ENCODE measurements around the gene TSSK2.

The TSSK2 gene

DNA sequence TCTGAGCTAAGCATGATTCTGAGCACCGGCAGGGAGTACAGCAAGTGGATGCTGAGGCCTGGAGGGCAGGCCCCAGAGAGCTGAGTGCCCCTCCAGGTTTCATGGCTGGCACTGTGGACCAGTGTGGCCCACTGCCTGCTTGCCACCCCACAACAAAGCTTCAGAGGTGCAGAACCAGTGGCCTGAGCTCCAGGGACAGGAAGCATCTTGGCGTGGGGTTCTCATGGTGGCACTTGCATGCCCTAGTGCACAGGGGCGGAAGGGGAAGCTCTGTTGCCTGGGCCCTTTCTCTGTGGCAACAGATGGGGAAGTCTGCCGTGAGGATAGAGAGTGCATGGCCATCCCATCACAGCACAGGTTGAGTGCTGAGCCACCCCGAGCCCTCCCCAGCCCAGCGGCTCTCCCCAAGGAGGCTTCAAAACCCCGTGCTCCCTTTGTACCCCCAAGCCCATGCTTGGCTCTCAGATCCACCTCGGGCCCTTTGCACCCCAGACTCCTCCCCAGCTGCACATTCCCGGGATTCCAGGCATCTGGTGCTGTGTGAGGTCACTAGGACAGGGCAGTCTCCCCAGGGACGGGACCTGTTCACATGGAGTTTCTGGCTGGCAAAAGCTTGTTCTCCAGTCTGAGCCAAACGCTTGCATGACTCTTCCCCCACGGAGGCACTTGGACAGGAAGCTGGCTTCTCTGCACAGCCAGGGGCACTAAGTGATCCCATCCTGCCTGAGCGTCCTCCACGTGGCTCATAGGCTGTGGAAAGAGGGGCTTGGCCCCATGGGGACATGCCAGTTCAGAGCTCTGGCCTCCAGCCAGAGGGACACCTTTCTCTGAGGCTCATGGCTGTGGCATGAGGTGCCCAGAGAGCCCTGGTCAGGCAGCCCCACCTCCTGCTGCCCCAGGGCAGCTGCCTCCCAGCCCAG, 43.3 kb downstream of the TSSK2 start:
- TF ChIP-seq MAX (IDR thresholded peaks at IDR 0.05) (peak; percentile 17; the same call in 1 of the 2 replicates), NFIC (IDR thresholded peaks at IDR 0.05) (peak; percentile 51; the same call in 1 of the 2 replicates), TEAD4 (IDR thresholded peaks at IDR 0.05) (peak; percentile 83), EGR1 (IDR thresholded peaks at IDR 0.05) (no peak)
- TF ChIP-seq, protein P1, sequence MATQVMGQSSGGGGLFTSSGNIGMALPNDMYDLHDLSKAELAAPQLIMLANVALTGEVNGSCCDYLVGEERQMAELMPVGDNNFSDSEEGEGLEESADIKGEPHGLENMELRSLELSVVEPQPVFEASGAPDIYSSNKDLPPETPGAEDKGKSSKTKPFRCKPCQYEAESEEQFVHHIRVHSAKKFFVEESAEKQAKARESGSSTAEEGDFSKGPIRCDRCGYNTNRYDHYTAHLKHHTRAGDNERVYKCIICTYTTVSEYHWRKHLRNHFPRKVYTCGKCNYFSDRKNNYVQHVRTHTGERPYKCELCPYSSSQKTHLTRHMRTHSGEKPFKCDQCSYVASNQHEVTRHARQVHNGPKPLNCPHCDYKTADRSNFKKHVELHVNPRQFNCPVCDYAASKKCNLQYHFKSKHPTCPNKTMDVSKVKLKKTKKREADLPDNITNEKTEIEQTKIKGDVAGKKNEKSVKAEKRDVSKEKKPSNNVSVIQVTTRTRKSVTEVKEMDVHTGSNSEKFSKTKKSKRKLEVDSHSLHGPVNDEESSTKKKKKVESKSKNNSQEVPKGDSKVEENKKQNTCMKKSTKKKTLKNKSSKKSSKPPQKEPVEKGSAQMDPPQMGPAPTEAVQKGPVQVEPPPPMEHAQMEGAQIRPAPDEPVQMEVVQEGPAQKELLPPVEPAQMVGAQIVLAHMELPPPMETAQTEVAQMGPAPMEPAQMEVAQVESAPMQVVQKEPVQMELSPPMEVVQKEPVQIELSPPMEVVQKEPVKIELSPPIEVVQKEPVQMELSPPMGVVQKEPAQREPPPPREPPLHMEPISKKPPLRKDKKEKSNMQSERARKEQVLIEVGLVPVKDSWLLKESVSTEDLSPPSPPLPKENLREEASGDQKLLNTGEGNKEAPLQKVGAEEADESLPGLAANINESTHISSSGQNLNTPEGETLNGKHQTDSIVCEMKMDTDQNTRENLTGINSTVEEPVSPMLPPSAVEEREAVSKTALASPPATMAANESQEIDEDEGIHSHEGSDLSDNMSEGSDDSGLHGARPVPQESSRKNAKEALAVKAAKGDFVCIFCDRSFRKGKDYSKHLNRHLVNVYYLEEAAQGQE (IDR thresholded peaks at IDR 0.05; ENCODE audit: low read depth): no peak

DNA sequence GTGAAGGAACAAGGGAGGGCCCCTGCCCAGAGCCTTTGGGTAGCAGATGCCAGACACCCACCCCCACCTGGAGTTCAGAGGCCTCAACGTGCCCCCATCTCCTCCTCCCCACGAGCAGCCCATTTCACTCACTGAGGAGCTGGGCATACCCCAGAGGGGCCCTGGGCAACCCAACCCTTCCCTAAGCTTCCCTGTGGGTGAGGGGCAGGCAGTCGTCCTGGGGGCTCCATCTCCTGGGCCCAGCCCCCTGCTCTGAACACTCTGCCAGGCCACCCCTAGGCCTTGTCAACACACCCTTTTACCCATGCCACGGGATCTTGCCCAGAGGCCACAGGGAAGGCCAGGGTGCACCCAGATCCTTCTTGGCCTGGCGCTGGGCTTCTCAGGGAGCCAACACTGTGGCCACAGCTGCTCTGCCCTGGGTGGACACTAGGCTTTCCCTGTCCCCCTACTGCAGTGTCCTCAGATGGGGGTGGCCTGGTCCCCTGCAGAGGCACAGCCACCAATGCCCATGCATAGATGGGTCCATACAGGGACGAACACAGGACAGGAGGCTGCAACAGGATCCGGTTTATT, 44.0 kb downstream of the TSSK2 start:
- TF ChIP-seq FOXM1 (IDR thresholded peaks at IDR 0.05; ENCODE audit: borderline replicate concordance, low read depth) (no peak), RAD21 (IDR thresholded peaks at IDR 0.05; ENCODE audit: low read depth) (no peak), MAX (IDR thresholded peaks at IDR 0.05) (no peak)
- TF ChIP-seq, protein P2, sequence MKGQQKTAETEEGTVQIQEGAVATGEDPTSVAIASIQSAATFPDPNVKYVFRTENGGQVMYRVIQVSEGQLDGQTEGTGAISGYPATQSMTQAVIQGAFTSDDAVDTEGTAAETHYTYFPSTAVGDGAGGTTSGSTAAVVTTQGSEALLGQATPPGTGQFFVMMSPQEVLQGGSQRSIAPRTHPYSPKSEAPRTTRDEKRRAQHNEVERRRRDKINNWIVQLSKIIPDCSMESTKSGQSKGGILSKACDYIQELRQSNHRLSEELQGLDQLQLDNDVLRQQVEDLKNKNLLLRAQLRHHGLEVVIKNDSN (IDR thresholded peaks at IDR 0.05): no peak

DNA sequence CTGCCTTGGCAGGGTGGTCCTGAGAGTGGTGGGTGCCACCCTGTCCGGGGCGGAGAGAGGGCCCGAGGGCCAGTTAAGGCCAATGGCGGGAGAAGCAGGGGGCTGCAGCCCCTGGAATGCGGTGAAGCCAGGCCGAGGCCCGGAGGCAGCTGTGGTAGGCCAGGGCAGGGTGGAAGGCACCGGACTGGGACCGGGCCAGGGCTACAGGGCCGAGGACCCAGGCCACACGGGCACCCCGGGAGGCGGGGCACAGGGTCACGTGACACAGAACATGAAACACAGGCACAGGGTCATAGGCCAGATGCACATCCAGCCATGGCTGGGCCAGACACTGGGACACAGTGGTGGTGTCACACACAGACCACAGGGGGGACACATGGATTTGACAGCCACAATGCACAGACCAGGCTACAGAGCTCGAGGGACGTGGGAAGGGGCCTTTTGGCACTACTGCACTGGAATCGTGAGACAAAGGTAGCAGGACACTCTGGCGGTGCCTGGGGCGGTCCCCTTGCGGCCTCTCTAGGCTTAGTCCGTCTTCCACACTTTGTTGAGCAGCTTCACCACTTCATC, 44.6 kb downstream of the TSSK2 start:
- TF ChIP-seq, protein P2 (IDR thresholded peaks at IDR 0.05): peak; percentile 60
- TF ChIP-seq, protein P1 (IDR thresholded peaks at IDR 0.05; ENCODE audit: low read depth): no peak

- TF ChIP-seq CREB1 (IDR thresholded peaks at IDR 0.05; ENCODE audit: low read depth): no peak
- no peak for TF ChIP-seq ZBTB7A (IDR thresholded peaks at IDR 0.05; ENCODE audit: low read depth)
- no peak for TF ChIP-seq NFIC (IDR thresholded peaks at IDR 0.05)
- TF ChIP-seq YY1 (IDR thresholded peaks at IDR 0.05; ENCODE audit: low read depth): no peak
- TF ChIP-seq, protein P2 (IDR thresholded peaks at IDR 0.05): no peak
- TF ChIP-seq RAD21 (IDR thresholded peaks at IDR 0.05; ENCODE audit: low read depth): no peak
Measured at GRCh38 chr22:19176175-19176643, 45.1 kb downstream of the TSSK2 start.

GRCh38 chr22:19176732-19177131, 45.6 kb downstream of the TSSK2 start:
- TF ChIP-seq, protein P1 (IDR thresholded peaks at IDR 0.05; ENCODE audit: low read depth): no peak
- TF ChIP-seq YY1 (IDR thresholded peaks at IDR 0.05; ENCODE audit: low read depth) (no peak), MAX (IDR thresholded peaks at IDR 0.05) (no peak), EGR1 (IDR thresholded peaks at IDR 0.05) (no peak), RAD21 (IDR thresholded peaks at IDR 0.05; ENCODE audit: low read depth) (no peak), TCF12 (IDR thresholded peaks at IDR 0.05; ENCODE audit: low read depth) (no peak)

All from Ishikawa (cell line).